GM10266 (cell line): ENCODE measurements around the gene CMTM1.
A peak's percentile ranks its signal among the peaks of the same experiment; 100 is the strongest.

ENCODE experiments used
- DNase-seq: peaks from one replicate; pipeline ENCODE4 v3.0.0; 2012; ENCODE audit errors: extremely low spot score
- TF ChIP-seq, protein P1 (sequence below): IDR thresholded peaks from 2 replicates; pipeline ENCODE4 v1.5.1; 2012; ENCODE audit warnings: mild to moderate bottlenecking, low read depth; ENCODE audit not compliant: control insufficient read depth, insufficient read depth; ENCODE audit errors: missing control alignments

Gene CMTM1, protein sequence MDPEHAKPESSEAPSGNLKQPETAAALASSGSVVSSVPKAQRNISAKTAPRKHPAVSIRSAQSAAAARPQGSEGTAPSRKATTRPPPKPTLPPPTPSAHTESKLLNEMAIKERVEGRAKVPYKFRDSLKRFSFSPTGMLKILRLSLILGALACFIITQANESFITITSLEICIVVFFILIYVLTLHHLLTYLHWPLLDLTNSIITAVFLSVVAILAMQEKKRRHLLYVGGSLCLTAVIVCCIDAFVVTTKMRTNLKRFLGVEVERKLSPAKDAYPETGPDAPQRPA

DNA sequence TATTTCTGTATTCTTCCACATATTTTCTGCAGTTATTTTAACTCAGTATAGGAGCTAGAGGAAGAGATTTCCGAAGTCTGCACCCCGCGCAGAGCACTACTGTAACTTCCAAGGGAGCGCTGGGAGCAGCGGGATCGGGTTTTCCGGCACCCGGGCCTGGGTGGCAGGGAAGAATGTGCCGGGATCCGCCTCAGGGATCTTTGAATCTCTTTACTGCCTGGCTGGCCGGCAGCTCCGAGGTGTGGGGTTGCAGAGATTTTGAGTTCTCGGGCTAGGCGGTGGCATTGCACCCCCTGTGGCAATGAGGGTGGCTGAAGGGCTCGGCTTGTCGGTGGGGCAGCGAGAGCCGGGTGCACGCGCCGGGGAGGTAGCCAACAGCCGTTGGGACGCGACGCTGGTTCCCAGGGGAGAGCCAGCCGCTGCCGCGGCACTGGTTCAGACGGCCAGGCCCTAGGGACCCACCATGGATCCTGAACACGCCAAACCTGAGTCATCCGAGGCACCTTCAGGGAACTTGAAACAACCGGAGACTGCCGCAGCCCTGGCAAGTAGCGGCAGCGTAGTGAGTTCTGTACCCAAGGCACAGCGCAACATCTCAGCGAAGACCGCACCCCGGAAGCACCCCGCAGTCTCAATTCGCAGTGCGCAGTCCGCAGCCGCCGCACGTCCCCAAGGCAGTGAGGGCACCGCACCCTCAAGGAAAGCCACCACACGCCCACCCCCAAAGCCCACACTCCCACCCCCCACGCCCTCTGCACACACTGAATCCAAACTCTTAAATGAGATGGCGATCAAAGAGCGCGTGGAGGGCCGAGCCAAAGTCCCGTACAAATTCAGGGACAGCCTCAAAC lies at the start of gene CMTM1:
Gene CMTM1, plus strand, starts transcription at position 389 of the 851 bp plus-strand sequence. Its CDS starts 75 bp downstream, at position 464.
- no peak for DNase-seq
- TF ChIP-seq, protein P1, sequence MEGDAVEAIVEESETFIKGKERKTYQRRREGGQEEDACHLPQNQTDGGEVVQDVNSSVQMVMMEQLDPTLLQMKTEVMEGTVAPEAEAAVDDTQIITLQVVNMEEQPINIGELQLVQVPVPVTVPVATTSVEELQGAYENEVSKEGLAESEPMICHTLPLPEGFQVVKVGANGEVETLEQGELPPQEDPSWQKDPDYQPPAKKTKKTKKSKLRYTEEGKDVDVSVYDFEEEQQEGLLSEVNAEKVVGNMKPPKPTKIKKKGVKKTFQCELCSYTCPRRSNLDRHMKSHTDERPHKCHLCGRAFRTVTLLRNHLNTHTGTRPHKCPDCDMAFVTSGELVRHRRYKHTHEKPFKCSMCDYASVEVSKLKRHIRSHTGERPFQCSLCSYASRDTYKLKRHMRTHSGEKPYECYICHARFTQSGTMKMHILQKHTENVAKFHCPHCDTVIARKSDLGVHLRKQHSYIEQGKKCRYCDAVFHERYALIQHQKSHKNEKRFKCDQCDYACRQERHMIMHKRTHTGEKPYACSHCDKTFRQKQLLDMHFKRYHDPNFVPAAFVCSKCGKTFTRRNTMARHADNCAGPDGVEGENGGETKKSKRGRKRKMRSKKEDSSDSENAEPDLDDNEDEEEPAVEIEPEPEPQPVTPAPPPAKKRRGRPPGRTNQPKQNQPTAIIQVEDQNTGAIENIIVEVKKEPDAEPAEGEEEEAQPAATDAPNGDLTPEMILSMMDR = no peak

DNA sequence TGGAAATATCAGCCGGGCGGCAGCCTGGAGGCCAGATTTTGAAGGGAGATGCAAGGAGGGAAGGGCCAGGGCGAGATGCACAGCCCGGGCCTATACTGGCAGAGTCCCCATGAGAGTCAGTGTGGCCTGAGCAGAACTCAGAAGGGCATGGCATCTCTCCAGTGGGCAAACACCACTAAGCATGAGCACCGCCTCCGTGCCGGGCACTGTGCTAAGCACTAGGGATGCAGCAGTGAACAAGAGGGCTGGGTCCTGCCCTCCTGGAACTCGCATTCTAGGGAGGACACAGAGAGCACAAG lies 49.8 kb upstream of the CMTM1 start:
- TF ChIP-seq, protein P1 = no peak
- DNase-seq = no peak

DNA sequence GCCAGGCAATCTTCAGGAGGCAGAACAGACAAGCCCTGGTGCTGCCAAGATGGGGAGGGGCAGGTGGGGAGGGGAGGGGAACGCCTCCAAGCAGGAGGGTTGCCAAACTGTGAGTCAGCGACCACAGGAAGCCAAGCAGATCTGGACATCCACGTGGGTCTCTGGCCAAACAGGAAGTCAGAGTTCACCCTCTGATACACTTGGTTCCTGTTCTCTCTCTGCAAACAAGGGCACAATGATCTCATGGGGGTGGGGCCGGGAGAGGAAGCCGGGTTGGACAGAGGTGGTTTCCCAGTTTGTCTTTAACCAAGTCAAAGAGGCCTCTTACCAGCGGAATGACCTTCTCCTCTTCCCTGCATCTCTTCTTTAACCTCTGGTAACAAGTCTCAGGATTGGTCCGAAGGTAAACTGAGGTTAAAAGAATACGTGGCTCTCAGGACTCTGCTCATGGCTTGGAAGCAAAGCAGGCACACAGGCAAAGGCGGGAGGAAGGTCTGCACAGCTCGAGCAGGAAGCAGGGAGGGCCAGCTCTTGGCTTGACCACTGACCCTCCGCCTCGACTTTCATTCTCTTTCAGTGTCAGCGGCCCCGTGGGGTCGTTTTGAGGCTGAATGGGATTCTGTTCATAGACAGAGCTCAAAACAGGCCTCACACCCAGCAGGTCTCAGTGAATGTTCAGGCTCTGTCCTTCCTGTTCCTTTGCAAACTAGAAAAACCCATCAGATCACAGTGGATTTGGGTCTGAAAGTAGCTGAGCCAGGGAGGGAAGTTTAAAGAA lies 49.2 kb upstream of the CMTM1 start:
- DNase-seq = peak; percentile 91
- TF ChIP-seq, protein P1 = no peak

DNA sequence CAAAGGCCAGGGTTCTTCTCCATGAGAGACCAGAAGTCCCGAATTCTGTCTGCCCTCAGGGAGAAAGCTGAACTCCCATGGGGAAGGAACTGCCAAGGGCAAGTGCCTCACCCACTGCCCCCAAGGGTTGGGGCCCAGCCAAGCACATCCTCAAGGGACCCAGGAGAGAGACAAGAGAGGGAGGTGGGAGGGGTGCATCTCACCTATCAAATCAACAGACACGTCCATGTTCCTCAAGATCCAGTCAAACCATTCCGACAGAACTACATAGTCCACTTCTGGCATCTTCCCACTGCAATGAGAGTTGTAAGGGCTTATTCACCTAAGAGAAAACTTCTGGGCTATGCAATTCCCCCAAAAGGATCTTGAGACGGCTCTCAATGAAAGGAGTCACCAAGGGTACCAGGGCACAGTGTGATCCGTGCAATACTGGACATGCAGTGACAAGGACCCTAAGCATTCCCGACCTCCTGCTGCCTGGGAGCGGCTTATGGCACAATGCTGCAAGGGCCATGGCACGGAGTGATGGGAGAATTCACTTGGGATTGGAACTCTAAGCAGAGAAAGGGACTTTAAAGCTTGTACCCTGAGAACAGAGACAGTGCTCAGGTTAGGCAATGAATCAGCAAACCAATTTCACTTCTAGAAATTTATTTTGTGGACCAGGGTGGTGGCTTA lies 48.5 kb upstream of the CMTM1 start:
- DNase-seq = no peak
- TF ChIP-seq, protein P1 = no peak

DNA sequence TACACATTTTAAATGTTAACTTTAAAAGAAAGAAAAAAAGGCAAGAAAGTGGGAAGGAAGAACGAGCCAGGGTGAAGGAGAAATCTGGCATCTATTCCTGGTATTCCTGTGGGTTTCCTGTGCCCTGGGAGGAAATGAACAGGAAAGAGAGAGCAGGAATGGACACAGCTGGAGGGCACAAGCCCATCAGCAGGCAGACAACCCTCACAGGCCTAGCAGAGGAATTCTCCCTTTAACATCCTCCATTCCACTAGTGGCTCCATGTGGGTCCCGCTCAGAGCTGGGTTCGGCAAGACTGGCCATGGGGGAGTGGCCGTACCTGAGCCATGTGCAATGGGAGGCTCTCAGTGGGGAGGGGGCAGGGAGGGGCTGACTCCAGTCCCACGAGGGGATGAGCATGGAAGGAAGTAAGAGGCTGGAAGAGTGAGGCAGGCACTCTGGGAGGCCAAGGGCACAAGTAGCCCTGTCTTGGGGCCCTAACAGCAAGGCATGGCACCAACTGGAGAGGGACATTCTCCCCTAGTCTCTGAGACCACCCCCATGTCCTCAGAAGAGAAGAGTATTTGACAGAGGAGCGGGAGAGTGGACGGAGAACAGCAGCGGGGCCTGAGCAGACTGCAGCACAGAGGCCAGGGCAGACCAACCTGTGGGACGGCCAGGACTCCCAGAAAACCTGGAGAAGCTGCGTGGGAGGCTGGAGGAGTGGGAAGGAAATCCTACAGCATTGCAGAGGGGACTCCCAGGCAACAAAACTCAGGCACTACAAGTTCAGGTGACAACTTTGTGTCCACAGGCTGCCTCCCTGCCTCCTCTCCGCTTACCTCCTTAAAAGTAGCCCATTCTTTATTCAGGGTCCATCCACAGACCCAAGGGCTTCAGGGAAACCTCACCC lies 46.5 kb upstream of the CMTM1 start:
- TF ChIP-seq, protein P1 = no peak

DNA sequence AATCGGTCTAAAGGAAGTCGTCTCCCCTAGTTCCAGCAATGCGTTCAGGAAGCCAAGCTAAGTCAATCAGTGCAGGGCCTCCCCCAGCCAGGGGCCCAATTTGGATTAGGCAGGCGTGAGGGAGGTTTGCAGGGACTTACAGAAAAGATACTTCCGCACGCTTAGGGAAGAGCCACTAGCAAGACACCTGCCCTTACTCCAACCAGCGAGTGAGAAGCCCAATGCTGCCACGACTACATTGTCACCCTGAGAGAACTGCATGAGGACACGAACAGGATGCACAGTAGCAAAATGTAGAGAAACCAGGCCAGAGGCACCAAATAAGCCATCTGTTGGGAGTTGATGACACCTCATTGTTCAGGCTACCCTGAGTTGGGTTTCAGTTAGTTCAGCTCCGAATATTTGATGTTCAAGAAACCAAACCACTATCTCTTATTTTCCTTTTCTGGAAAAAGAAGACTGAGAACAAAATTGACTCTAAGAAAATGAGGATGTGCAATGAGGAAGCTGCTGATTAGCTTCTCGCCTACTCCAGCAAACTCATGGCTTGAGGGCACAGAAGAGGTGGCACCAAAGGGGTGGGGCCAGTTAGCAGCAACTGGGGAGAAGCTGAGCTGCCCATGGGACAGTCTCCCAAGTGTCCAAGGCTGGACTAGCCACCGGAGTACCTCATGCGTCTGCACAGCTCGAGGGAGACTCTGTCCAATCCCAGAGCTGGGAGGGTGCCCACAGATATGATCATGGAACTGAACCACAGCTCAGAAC lies 45.7 kb upstream of the CMTM1 start:
- TF ChIP-seq, protein P1 = no peak

More for the DNA sequence above, 46.5 kb upstream of the CMTM1 start:
- DNase-seq = no peak

More for the DNA sequence above, 45.7 kb upstream of the CMTM1 start:
- no peak for DNase-seq
